IPS DF 4.7 (cell line): ENCODE measurements around the gene ONECUT1.

Source experiments
- DNase-seq: peaks from one replicate; pipeline ENCODE4 v3.0.0-alpha.2; 2013; ENCODE audit warnings: low spot score; ENCODE audit errors: extremely low read depth

ONECUT1 gene

GRCh38 chr15:52797625-52798501 is 7.7 kb upstream of the ONECUT1 start:
- no peak for DNase-seq

DNA sequence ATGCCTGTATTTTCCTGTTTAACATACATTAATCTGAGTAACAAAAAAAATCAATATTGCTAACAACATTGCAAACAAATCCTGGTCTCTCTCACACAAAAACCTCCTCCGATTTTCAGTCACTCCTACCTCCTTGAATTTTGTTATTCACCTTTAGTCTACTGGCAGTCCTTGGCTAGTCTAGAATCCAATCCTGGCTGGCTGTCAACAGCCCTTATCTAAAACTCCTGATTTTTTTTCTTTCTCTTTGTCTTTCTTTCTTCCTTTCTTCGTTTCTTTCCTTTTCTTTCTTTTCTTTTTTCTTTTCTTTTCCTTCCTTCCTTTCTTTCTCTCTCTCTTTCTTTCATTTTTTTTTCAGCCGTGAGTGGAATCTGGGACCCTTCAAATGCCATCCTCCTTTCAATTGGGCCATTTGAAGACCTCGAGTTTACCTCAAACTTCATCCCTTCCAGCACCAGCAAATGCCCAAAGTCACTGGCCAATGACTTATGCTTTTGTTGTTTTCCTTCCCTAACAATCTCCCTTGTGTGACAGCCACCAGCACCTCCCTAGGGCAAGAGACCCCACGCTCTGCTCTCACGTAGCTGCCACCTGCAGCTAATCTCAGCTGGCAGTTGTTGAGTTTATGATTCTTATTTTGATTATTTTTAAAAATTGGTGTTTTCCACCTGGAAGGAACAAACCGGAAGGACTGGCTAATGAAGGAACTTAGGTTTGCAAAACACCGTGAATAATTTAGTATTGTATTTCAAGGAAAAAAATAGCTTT is 6.8 kb upstream of the ONECUT1 start:
- no peak for DNase-seq

DNA sequence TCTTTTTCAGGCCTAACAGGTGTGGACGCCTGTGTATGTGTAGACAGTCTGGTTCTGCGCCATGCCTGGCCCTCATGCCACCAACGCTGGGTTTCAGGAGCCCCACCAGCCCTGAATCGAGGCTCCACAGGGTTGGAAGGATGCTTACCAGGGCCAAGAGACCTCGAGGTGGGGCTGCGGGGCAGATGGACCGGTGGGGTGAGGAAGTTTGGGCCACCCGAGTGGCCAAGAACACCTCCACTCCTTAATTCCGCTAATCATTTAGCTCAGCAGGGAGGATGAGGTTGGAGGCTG is 6.0 kb upstream of the ONECUT1 start:
- no peak for DNase-seq

DNA sequence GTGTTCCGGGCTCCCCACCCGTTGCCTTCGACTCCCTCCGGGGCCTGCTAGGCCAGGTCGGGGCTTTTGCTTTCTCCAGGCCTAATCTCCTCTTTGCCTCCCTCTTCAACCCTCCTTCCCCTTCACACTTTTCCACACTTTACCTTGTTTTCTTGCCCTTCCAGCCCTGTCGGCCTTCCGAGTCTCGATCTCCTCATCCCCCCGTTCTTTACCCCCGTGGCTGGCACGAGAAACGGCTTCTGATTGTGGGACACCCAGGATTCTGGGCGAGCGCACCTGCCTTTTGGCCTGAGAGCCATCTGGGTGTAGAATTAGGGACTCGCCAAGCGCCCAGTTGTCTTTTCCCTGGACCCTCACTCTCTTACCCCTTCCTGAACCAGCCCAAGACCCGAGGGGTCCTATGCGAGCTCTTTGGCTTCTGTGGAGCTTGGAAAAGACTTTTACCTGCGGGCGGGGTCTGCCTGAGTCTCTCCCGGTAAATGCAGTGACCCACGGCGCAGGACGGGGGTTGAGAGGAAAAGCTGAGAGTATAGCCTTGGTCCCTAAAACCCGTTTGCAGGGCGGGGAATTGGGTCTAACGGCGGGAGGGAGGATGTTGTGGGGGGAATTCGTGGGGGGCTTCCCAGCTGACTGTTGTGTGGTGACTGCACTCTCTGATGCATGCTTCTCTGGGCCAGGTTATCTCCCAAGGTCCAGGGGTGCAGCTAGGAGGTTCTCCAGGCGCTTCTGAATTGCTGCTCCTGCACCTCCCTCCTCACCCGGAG is 5.5 kb upstream of the ONECUT1 start:
- DNase-seq, result no peak

DNA sequence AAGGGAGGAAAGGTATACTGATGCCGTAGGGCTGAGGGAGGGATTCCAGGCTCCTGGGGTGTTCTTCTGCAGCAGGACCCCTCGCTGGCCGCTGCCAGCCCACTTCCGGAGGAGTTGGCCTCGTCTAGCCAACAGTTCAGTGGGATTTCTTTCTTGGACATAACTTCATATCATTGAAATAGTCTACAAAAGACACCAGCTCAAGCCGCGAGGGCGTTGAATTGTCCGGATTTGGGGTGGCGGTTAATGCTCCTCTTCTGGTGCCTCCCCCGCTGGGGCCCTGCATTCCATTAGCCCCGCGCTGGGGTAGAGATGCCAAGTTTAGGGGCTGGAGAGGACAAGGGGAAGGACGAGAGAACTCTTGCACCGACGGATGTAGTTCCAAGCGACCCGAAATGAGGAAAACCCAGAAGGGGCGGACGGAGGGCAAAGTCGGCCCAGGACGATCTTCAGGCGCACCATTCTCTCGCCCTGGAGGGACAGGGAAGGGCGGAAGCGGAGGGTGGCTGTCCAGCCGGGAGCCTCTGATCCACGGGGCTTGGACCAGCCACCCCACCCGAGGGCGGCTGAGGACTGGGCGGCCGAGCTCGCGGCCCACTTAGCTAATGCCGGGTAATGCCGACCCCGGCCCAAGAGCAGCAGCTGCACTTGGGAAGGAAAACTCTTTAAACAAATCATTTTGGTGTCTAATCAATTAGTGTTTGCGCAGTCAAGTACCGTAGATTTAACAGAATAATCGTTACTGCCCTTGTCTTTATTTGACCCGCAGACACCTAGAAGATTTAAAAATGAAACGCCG is 4.7 kb upstream of the ONECUT1 start:
- DNase-seq, result no peak

- no peak for DNase-seq
These were observed 1.6 kb upstream of the ONECUT1 start for GRCh38 chr15:52791776-52792175.

DNA sequence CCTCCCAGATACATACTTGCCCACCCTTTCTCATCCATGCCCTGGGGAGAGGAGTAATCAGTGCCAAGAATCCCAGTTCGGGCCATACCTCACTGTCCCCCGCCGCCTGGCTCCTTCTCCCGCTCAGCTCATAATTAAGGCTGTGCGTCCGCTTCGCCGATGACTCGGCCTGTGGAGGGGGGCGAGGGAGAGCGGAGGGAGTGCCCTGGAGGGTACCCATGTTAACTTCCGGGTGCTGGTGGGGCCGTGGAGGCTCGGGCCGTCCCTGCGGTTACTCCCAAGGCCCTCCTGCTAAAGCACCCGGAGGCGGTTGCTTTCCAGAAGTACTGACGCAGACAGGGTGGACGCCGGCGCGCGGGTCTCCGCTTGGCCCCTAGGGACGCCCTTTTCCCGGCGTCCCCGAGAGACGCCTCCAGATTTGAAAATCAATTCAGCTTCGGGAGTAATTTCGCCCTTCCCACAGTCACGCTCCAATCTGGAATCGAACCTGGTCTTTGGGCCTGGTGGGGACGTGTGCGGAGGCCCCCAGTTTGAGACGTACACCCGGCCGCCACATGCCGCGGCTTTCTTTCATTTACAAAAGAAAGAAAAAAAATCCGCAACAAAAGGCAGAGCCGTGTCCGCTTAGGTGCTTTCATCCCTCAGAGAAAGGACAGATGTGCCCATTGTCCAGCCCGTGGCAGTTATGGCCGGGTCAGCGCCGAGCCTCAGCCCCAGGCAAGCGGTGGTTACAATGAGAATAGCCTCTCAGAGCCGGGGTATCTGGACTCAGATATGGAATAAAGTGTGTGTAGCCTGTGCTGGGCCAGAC is 1.0 kb upstream of the ONECUT1 start:
- DNase-seq, result no peak

GRCh38 chr15:52789601-52790168 is 451 bp downstream of the ONECUT1 start:
- no peak for DNase-seq

- DNase-seq, result no peak
These were observed 1.0 kb downstream of the ONECUT1 start for GRCh38 chr15:52789008-52789600.

DNA sequence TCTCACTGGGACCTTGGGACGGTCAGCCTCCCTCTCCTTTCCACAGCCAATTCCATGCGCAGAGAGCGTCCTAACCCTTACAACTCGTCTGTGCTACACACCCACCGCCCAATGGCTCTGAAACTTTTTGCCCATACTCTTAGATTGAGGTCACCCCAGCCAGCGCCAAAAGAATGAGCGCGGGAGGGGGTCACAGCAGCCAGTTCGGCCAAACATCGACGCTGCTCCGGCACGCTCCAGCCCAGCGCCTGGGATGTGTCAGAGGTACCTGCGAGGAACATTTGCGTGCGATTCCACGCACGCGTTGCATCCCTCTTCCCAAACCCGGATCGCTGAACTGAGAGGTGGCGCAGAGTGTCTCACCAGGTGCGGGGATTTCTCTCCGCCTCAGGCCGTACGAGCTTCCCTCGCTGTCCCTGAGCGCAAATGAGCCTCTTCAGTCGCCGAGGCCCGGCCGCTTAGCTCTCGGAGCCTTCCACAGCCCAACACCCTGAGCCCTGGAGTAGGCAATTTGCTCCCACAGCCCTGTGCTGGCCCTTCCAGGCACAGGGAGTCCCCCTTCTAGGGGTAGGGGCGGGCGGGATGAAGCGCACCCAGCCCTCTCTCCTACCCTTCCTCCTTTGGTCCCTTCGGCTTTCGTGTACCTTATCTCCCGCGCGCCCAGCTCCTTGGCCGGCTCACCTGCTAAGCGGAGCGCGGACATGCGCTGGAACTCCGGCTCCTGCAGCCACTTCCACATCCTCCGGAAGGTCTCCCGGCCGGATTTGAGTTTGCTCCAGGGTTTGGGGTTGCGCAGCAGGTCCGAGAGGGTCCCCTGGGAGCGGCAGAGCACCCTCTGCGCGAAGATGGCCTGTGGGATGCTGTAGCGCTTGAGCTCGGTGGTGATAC is 1.8 kb downstream of the ONECUT1 start:
- no peak for DNase-seq

DNA sequence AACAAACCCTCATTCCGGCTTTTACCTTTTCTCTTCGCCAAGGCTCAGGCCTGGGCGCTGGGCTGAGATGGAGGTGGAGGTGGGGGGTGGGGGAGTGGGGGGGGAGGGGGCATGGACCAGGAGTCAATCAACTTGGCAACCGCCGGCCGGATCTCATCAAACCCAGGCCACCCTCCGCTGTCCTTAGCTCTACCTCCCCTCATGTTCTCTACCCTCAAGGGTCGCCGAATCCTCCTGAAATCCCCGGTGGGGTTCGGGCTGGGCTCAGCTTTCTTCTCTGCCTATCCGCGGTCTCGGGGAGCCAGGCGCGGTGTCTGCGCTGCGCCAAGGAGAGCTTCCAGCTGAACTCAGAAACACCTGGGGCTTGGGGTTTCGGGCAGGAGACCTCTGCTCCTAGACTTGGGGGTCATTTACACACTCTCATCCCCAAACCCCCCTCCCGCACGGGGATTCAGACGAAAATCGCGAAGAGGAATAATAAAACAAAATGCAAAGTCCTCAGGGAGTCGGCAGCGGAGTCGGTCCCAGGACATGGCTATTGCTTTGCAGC is 2.5 kb downstream of the ONECUT1 start:
- no peak for DNase-seq

DNA sequence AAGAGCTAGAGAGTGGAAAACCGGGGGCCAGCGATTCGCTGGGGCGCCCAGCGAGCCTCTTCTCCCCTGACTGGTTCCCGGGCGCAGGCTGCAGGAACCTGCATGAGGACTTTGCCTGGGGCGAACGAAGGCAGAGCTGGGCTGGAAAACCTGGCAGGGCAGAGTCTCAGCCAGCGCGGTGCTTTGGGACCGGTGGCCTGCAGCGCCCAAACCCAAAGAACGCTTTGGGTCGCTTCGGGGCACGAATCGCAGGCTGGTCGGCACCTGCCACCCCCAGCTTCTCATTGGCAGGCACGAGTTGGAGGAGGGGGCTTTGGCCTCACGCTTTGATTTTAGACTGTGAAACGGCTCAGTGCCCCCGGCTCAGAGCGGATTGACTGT is 3.0 kb downstream of the ONECUT1 start:
- no peak for DNase-seq

DNA sequence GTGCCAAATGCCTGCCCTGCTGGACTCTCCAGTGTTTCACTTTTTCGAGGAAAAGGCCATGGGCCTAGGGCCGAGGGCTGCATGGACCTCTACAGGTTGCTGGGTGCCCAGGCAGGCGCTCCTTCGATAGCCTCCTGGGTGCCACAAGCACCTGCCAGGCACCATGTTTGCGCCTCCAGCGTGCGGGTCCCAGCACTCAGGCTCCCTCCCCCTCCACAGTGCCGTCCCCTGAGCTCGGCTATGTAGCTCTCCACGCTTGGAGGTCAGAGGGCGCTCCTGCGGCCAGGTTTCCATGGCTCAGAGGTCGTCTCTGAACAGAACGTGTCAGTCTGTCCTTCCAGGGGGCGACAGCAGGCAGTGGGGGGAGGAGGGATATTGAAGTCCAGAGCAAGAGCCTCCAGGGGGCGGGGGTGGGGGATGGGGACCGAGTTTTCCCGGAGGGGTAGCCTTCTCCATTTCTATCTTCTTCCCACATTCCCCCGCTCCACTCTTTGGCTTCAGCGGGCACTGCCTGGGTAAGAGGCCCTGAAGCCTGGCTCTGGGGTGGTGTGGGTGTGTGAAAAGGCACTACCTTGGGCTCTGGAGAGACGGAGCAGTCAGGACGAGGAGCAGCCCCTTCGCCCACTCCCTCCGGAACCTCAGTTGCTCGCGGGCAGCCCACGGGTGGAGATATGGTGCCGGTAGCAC is 3.6 kb downstream of the ONECUT1 start:
- no peak for DNase-seq

GRCh38 chr15:52785672-52786406 is 4.3 kb downstream of the ONECUT1 start:
- no peak for DNase-seq

- no peak for DNase-seq
These were observed 5.1 kb downstream of the ONECUT1 start for GRCh38 chr15:52784799-52785671.
